Endothelial cell of umbilical vein (primary cell): Measurements from ENCODE around the gene KLK5. TPM values are rescaled to one million over a fixed set of nuclear protein-coding genes. Genes with fewer than 3 reads are reported as not detected.

Source experiments
- BruUV-seq: library from RNA; stranded (reverse); fragments of 400-500 nt; replicated peaks from 2 replicates; lab custom pipeline; 2021; lab: Mats Ljungman, UMichigan
- CTCF ChIA-PET: fragments of 300-600, 350-600 bp; sonication (Branson Sonifier 250); formaldehyde crosslinking; loops from one replicate; lab custom pipeline; 2021; ENCODE audit warnings: antibody characterized with exemption, inconsistent platforms; lab: Charles Lee
- POLR2A ChIA-PET: fragments of 300-600, 350-600 bp; sonication (Branson Sonifier 250); formaldehyde crosslinking; loops from one replicate; lab custom pipeline; 2021; ENCODE audit warnings: antibody characterized with exemption, inconsistent platforms; lab: Charles Lee
- DNase-seq: peaks from one replicate; pipeline ENCODE4 v3.0.0-alpha.2; 2011; ENCODE audit warnings: low read depth, low spot score
- FAIRE-seq: peaks from 2 replicates; lab custom pipeline; 2011; peaks lifted over from hg19 to GRCh38; lab: Jason Lieb, UNC
- H2AFZ ChIP-seq: 2 replicates; pipeline ENCODE4 v1.6.0; 2012; ENCODE audit warnings: low read depth, low read length, control low read depth, inconsistent platforms
- H3K27ac ChIP-seq: 2 replicates; pipeline ENCODE4 v1.5.1; 2011; ENCODE audit warnings: low read depth, mild to moderate bottlenecking, control low read depth, low read length, moderate library complexity; ENCODE audit not compliant: insufficient read depth
- H3K27me3 ChIP-seq, 2 experiments: 2 replicates each; pipeline versions ENCODE4 v1.6.0 to v1.6.1; 2011; ENCODE audit warnings: low read length in 2 of 2, mixed read lengths in 1 of 2; ENCODE audit not compliant: control insufficient read depth in 2 of 2, insufficient read depth in 2 of 2
- H3K36me3 ChIP-seq, 2 experiments: 2 replicates in 1 of 2; 3 replicates in 1 of 2; pipeline ENCODE4 v1.5.1; 2011; ENCODE audit warnings: low read length in 2 of 2, mild to moderate bottlenecking in 1 of 2, moderate library complexity in 1 of 2; ENCODE audit not compliant: control insufficient read depth in 2 of 2, insufficient read depth in 2 of 2; ENCODE audit errors: extremely low read depth in 1 of 2
- H3K4me1 ChIP-seq: 3 replicates; pipeline ENCODE4 v1.5.1; 2011; ENCODE audit warnings: mild to moderate bottlenecking, low read length; ENCODE audit not compliant: control insufficient read depth, insufficient read depth; ENCODE audit errors: extremely low read depth
- H3K4me2 ChIP-seq: 2 replicates; pipeline ENCODE4 v1.6.1; 2011; ENCODE audit warnings: low read length, control low read depth, mixed read lengths; ENCODE audit not compliant: insufficient read depth
- H3K4me3 ChIP-seq, 3 experiments: fragments of 200-600 bp in 1 of 3; sonication (generic), shearing (Covaris generic) in 1 of 3; replicated peaks in 1 of 3; 2 replicates each; pipeline ENCODE4 v1.5.1; 2011 to 2016; ENCODE audit warnings: control low read depth in 3 of 3, low read length in 3 of 3, mild to moderate bottlenecking in 2 of 3, inconsistent platforms in 1 of 3, low read depth in 1 of 3, moderate library complexity in 1 of 3; ENCODE audit not compliant: insufficient read depth in 1 of 3
- H3K79me2 ChIP-seq: 2 replicates; pipeline ENCODE4 v1.6.0; 2012; ENCODE audit warnings: low read length, inconsistent platforms; ENCODE audit not compliant: control insufficient read depth, insufficient read depth
- H3K9ac ChIP-seq: replicated peaks from 2 replicates; pipeline ENCODE3; 2011; ENCODE audit warnings: low read length, control low read depth; ENCODE audit not compliant: insufficient read depth; ENCODE audit errors: extremely low read depth
- H3K9me1 ChIP-seq: replicated peaks from 3 replicates; pipeline ENCODE4 v1.6.0; 2011; ENCODE audit warnings: mild to moderate bottlenecking, low read length; ENCODE audit not compliant: control insufficient read depth, insufficient read depth; ENCODE audit errors: extremely low read depth
- H3K9me3 ChIP-seq: replicated peaks from 2 replicates; pipeline ENCODE4 v1.5.1; 2012; ENCODE audit warnings: low read length, inconsistent platforms; ENCODE audit not compliant: control insufficient read depth, insufficient read depth
- H4K20me1 ChIP-seq: replicated peaks from 2 replicates; pipeline ENCODE3; 2011; ENCODE audit warnings: mild to moderate bottlenecking, low read length; ENCODE audit not compliant: control insufficient read depth, insufficient read depth; ENCODE audit errors: extremely low read depth
- EZH2 ChIP-seq: IDR thresholded peaks from 2 replicates; pipeline ENCODE4 v1.6.1; 2012; ENCODE audit warnings: borderline replicate concordance, low read depth, mild to moderate bottlenecking, moderate library complexity, low read length, inconsistent platforms; ENCODE audit not compliant: severe bottlenecking
- FOS ChIP-seq: IDR thresholded peaks from 2 replicates; pipeline ENCODE4 v1.6.1; 2011; ENCODE audit warnings: mild to moderate bottlenecking, low read length, moderate library complexity, borderline replicate concordance; ENCODE audit not compliant: insufficient read depth
- GATA2 ChIP-seq: IDR thresholded peaks from 2 replicates; pipeline ENCODE4 v1.7.0; 2011; ENCODE audit warnings: low read depth, mild to moderate bottlenecking, moderate library complexity, mixed read lengths, low read length; ENCODE audit not compliant: insufficient read length, insufficient read depth
- JUN ChIP-seq: IDR thresholded peaks from 2 replicates; pipeline ENCODE4 v1.6.1; 2011; ENCODE audit warnings: borderline replicate concordance, low read depth; ENCODE audit not compliant: insufficient read length, insufficient read depth
- MYC ChIP-seq: IDR thresholded peaks from one replicate; pipeline ENCODE4 v1.6.1; 2011; ENCODE audit warnings: mild to moderate bottlenecking, low read depth, low read length
- POLR2A ChIP-seq: IDR thresholded peaks from 2 replicates; pipeline ENCODE4 v1.6.1; 2012; ENCODE audit warnings: low read depth, mild to moderate bottlenecking, control low read depth, low read length
- POLR2AphosphoS5 ChIP-seq: IDR thresholded peaks from 2 replicates; pipeline ENCODE4 v1.6.1; 2012; ENCODE audit warnings: low read depth, mild to moderate bottlenecking, control low read depth, low read length, moderate library complexity; ENCODE audit not compliant: insufficient read depth
- dilution Hi-C: fragments of 300-500 bp; cut with MboI; formaldehyde crosslinking; loops from one replicate; pipeline ENCODE4 v1.15.0; 2019; ENCODE audit warnings: low sequenced_read_pairs; ENCODE audit not compliant: extremely low pct_ligation_motif_present
- intact Hi-C: fragments of 100-400 bp; cut with micrococcal nuclease; formaldehyde crosslinking; loops from one replicate; pipeline ENCODE4 v1.10.0; 2022
- polyA plus RNA-seq, 4 experiments: library from polyadenylated mRNA; depleted of rRNA in 3 of 4; stranded (reverse) in 3 of 4; unstranded in 1 of 4; fragments of >200 nt; gene quantifications; 2 replicates each; pipeline versions ENCODE4 v1.2.1 to v1.2.3, GENCODE V29; 2011 to 2012; ENCODE audit warnings: missing spikeins in 1 of 4
- total RNA-seq: library from RNA; stranded (reverse); gene quantifications from 2 replicates; pipeline ENCODE4 v1.2.3, GENCODE V29; 2021
- TF ChIP-seq, protein P1 (sequence below): IDR thresholded peaks from 2 replicates; pipeline ENCODE4 v1.6.1; 2011; ENCODE audit not compliant: insufficient read depth, insufficient read length
- TF ChIP-seq, protein P2 (sequence below), 2 donors: IDR thresholded peaks; 1 replicate in 1 of 2; 2 replicates in 1 of 2; pipeline ENCODE4 v1.5.1; 2011; ENCODE audit warnings: low read length in 2 of 2, mild to moderate bottlenecking in 2 of 2, moderate library complexity in 2 of 2, control low read depth in 1 of 2, inconsistent platforms in 1 of 2, low read depth in 1 of 2; ENCODE audit not compliant: insufficient read depth in 1 of 2; ENCODE audit errors: extremely low read depth in 1 of 2

The KLK5 gene
- total and polyA plus RNA-seq, 2 donors (not counting 3 experiments of a cell fraction or from before 2014, with no cell fraction given) = not detected

DNA sequence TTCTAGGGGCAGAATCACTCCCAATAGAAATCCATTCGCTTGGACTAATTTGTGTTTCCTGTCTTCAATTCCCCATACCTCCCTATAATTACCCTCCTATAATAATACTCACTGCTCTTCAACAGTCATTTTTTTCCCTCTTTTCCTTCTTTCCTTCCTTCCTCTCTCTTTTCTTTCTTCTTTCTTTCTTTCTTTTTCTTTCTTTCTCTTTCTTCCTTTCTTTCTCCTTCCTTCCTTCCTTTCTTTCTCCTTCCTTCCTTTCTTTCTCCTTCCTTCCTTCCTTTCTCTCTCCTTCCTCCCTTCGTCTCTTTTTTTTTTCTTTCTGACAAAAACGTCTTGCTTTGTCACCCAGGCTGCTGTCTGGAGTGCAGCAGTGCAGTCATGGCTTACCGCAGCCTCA is 8.0 kb downstream of the KLK5 start:
- Histone ChIP-seq H3K36me3 (no peaks in the 10 kb centered on the region), H3K9ac (no peak overlapping the region), H3K9me3 (no peaks in the 10 kb centered on the region), H3K4me2 (no peak overlapping the region), H4K20me1 (no peaks in the 10 kb centered on the region), H3K27ac (no peak overlapping the region), H3K79me2 (no peaks in the 10 kb centered on the region), H3K9me1 (no peaks in the 10 kb centered on the region), H2AFZ (no peak overlapping the region), H3K4me1 (no peaks in the 10 kb centered on the region), H3K4me3 (no peak overlapping the region), H3K27me3 (no peaks in the 10 kb centered on the region)
- no TSS peak for BruUV-seq
- DNase-seq (no peak), FAIRE-seq (no peak)
- intact Hi-C loops (no loop called here), dilution Hi-C loops (no loop called here)
- POLR2A ChIA-PET = no interaction called here
- TF ChIP-seq FOS (no peak), EZH2 (no peak), MYC (no peak), POLR2AphosphoS5 (no peak), JUN (no peak), GATA2 (no peak), POLR2A (no peak)
- TF ChIP-seq, protein P1, sequence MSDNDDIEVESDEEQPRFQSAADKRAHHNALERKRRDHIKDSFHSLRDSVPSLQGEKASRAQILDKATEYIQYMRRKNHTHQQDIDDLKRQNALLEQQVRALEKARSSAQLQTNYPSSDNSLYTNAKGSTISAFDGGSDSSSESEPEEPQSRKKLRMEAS = no peak
- TF ChIP-seq, protein P2, sequence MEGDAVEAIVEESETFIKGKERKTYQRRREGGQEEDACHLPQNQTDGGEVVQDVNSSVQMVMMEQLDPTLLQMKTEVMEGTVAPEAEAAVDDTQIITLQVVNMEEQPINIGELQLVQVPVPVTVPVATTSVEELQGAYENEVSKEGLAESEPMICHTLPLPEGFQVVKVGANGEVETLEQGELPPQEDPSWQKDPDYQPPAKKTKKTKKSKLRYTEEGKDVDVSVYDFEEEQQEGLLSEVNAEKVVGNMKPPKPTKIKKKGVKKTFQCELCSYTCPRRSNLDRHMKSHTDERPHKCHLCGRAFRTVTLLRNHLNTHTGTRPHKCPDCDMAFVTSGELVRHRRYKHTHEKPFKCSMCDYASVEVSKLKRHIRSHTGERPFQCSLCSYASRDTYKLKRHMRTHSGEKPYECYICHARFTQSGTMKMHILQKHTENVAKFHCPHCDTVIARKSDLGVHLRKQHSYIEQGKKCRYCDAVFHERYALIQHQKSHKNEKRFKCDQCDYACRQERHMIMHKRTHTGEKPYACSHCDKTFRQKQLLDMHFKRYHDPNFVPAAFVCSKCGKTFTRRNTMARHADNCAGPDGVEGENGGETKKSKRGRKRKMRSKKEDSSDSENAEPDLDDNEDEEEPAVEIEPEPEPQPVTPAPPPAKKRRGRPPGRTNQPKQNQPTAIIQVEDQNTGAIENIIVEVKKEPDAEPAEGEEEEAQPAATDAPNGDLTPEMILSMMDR (IDR thresholded peaks at IDR 0.05; ENCODE audit: extremely low read depth in 1 of 2, insufficient read depth in 1 of 2, low read depth in 1 of 2, low read length in 2 of 2) = no peak
- CTCF ChIA-PET = interaction anchor here (1.5 kb wide), 1 partner anchor 10 kb away, joined by 3 read pairs; no protein-coding TSS in a partner anchor
